Measurements from ENCODE around the gene FHAD1. TPM values are rescaled to one million over a fixed set of nuclear protein-coding genes. Genes with fewer than 3 reads are reported as not detected.

FHAD1 gene
- total RNA-seq, 2 experiments from 2014 or later, result 0.34 to 0.64 TPM

- Mint-ChIP-seq H3K36me3 (no peaks in the 10 kb centered on the region), H3K9me3 (no peaks in the 10 kb centered on the region), H3K27me3 (peaks cover 30% of the 10 kb centered on the region), H3K27ac (no peak overlapping the region), H3K4me1 (no peaks in the 10 kb centered on the region), H3K4me3 (no peak overlapping the region)
- DNase-seq (no peak), ATAC-seq (ENCODE audit: low read depth) (no peak)
- POLR2A ChIA-PET, result no interaction called here
Observed at GRCh38 chr1:15211424-15211823, 35.6 kb upstream of the FHAD1 start.

- POLR2A ChIA-PET, result no interaction called here
- no peaks in the 10 kb centered on the region for H3K9me3 Mint-ChIP-seq
- no peak for ATAC-seq (ENCODE audit: low read depth)
- peaks cover 32% of the 10 kb centered on the region for H3K27me3 Mint-ChIP-seq
- no peak overlapping the region for H3K4me3 Mint-ChIP-seq
- H3K4me1 Mint-ChIP-seq, result no peaks in the 10 kb centered on the region
- no peaks in the 10 kb centered on the region for H3K36me3 Mint-ChIP-seq
- H3K27ac Mint-ChIP-seq, result no peak overlapping the region
- DNase-seq, result no peak
Observed at GRCh38 chr1:15212216-15212953, 34.6 kb upstream of the FHAD1 start.

- Mint-ChIP-seq H3K27ac (no peak overlapping the region), H3K27me3 (peaks cover 34% of the 10 kb centered on the region)
Observed at GRCh38 chr1:15212954-15213291, 34.1 kb upstream of the FHAD1 start.

GRCh38 chr1:15213341-15213821 is 33.6 kb upstream of the FHAD1 start:
- ATAC-seq (ENCODE audit: low read depth) (no peak), DNase-seq (no peak)
- POLR2A ChIA-PET, result no interaction called here
- no peaks in the 10 kb centered on the region for H3K9me3 Mint-ChIP-seq
- H3K4me1 Mint-ChIP-seq, result no peaks in the 10 kb centered on the region
- no peak overlapping the region for H3K27ac Mint-ChIP-seq
- H3K27me3 Mint-ChIP-seq, result peaks cover 34% of the 10 kb centered on the region
- no peak overlapping the region for H3K4me3 Mint-ChIP-seq
- no peaks in the 10 kb centered on the region for H3K36me3 Mint-ChIP-seq

More at GRCh38 chr1:15212954-15213291, 34.1 kb upstream of the FHAD1 start:
- POLR2A ChIA-PET, result no interaction called here
- Mint-ChIP-seq H3K4me1 (no peaks in the 10 kb centered on the region), H3K36me3 (no peaks in the 10 kb centered on the region), H3K4me3 (no peak overlapping the region), H3K9me3 (no peaks in the 10 kb centered on the region)
- DNase-seq (no peak), ATAC-seq (ENCODE audit: low read depth) (no peak)

- POLR2A ChIA-PET, result no interaction called here
- H3K4me3 Mint-ChIP-seq, result no peak overlapping the region
- no peaks in the 10 kb centered on the region for H3K36me3 Mint-ChIP-seq
Observed at GRCh38 chr1:15214527-15214926, 32.5 kb upstream of the FHAD1 start.

GRCh38 chr1:15215116-15215515 is 31.9 kb upstream of the FHAD1 start:
- Mint-ChIP-seq H3K27me3 (peaks cover 33% of the 10 kb centered on the region), H3K4me3 (no peak overlapping the region)
- no peak for ATAC-seq (ENCODE audit: low read depth)

More at GRCh38 chr1:15214527-15214926, 32.5 kb upstream of the FHAD1 start:
- DNase-seq (no peak), ATAC-seq (ENCODE audit: low read depth) (no peak)
- peaks cover 2% of the 10 kb centered on the region for H3K9me3 Mint-ChIP-seq
- H3K4me1 Mint-ChIP-seq, result peaks cover 2% of the 10 kb centered on the region
- H3K27ac Mint-ChIP-seq, result no peak overlapping the region
- H3K27me3 Mint-ChIP-seq, result peaks cover 35% of the 10 kb centered on the region

GRCh38 chr1:15217654-15218053 is 29.4 kb upstream of the FHAD1 start:
- ATAC-seq (ENCODE audit: low read depth), result no peak
- peaks cover 2% of the 10 kb centered on the region for H3K9me3 Mint-ChIP-seq
- peaks cover 24% of the 10 kb centered on the region for H3K27me3 Mint-ChIP-seq
- no peaks in the 10 kb centered on the region for H3K36me3 Mint-ChIP-seq
- H3K4me1 Mint-ChIP-seq, result peaks cover 2% of the 10 kb centered on the region
- H3K27ac Mint-ChIP-seq, result no peak overlapping the region
- POLR2A ChIA-PET, result no interaction called here
- DNase-seq, result no peak
- no peak overlapping the region for H3K4me3 Mint-ChIP-seq

More at GRCh38 chr1:15215116-15215515, 31.9 kb upstream of the FHAD1 start:
- Mint-ChIP-seq H3K9me3 (peaks cover 2% of the 10 kb centered on the region), H3K4me1 (peaks cover 2% of the 10 kb centered on the region), H3K36me3 (no peaks in the 10 kb centered on the region), H3K27ac (no peak overlapping the region)
- POLR2A ChIA-PET, result no interaction called here
- DNase-seq, result no peak

- DNase-seq (no peak), ATAC-seq (ENCODE audit: low read depth) (no peak)
- Mint-ChIP-seq H3K4me3 (no peak overlapping the region), H3K9me3 (peaks cover 2% of the 10 kb centered on the region), H3K27ac (no peak overlapping the region), H3K4me1 (peaks cover 2% of the 10 kb centered on the region), H3K27me3 (peaks cover 20% of the 10 kb centered on the region), H3K36me3 (no peaks in the 10 kb centered on the region)
- POLR2A ChIA-PET, result no interaction called here
Observed at GRCh38 chr1:15218287-15219279, 28.4 kb upstream of the FHAD1 start.

GRCh38 chr1:15219280-15220023 is 27.6 kb upstream of the FHAD1 start:
- Mint-ChIP-seq H3K27me3 (peaks cover 24% of the 10 kb centered on the region), H3K27ac (no peak overlapping the region), H3K9me3 (peaks cover 2% of the 10 kb centered on the region), H3K36me3 (no peaks in the 10 kb centered on the region), H3K4me3 (no peak overlapping the region), H3K4me1 (peaks cover 2% of the 10 kb centered on the region)
- DNase-seq (no peak), ATAC-seq (ENCODE audit: low read depth) (no peak)
- POLR2A ChIA-PET, result no interaction called here

- H3K4me3 Mint-ChIP-seq, result no peak overlapping the region
- POLR2A ChIA-PET, result no interaction called here
- peaks cover 2% of the 10 kb centered on the region for H3K9me3 Mint-ChIP-seq
- ATAC-seq (ENCODE audit: low read depth), result no peak
- H3K27me3 Mint-ChIP-seq, result peaks cover 24% of the 10 kb centered on the region
- H3K27ac Mint-ChIP-seq, result no peak overlapping the region
- peaks cover 2% of the 10 kb centered on the region for H3K4me1 Mint-ChIP-seq
- DNase-seq, result no peak
- H3K36me3 Mint-ChIP-seq, result no peaks in the 10 kb centered on the region
Observed at GRCh38 chr1:15220024-15220392, 27.0 kb upstream of the FHAD1 start.

- H3K4me1 Mint-ChIP-seq, result peaks cover 2% of the 10 kb centered on the region
- no peak for ATAC-seq (ENCODE audit: low read depth)
- H3K9me3 Mint-ChIP-seq, result peaks cover 2% of the 10 kb centered on the region
- POLR2A ChIA-PET, result no interaction called here
- DNase-seq, result no peak
- H3K27ac Mint-ChIP-seq, result no peak overlapping the region
- no peaks in the 10 kb centered on the region for H3K36me3 Mint-ChIP-seq
- H3K27me3 Mint-ChIP-seq, result peaks cover 26% of the 10 kb centered on the region
- H3K4me3 Mint-ChIP-seq, result no peak overlapping the region
Observed at GRCh38 chr1:15220825-15221431, 26.1 kb upstream of the FHAD1 start.

GRCh38 chr1:15222653-15223303 is 24.2 kb upstream of the FHAD1 start:
- H3K36me3 Mint-ChIP-seq, result no peaks in the 10 kb centered on the region
- POLR2A ChIA-PET, result interaction anchor here (0.7 to 0.9 kb wide), 3 partner anchors 23 to 1133 kb away, joined by 3 to 10 read pairs (median 3); no protein-coding TSS in a partner anchor
- H3K27me3 Mint-ChIP-seq, result peaks cover 21% of the 10 kb centered on the region
- no peak overlapping the region for H3K4me3 Mint-ChIP-seq
- ATAC-seq (ENCODE audit: low read depth) (no peak), DNase-seq (no peak)
- peaks cover 2% of the 10 kb centered on the region for H3K9me3 Mint-ChIP-seq
- no peak overlapping the region for H3K27ac Mint-ChIP-seq
- peaks cover 2% of the 10 kb centered on the region for H3K4me1 Mint-ChIP-seq

Measured in activated naive CD8-positive, alpha-beta T cell treated with anti-CD3 and anti-CD28 coated beads, Interleukin-2, amount 10 ng/mL, durations not matched to agents 7 days and 5 days (primary cell).